Activated CD4-positive, alpha-beta memory T cell treated with anti-CD3 and anti-CD28 coated beads for 36 hours (primary cell): ENCODE data around the gene PRAC1. TPM values are rescaled to one million over a fixed set of nuclear protein-coding genes. Genes with fewer than 3 reads are reported as not detected.

Experiments used
- CTCF ChIA-PET: fragments of 350-600 bp; sonication (Branson Sonifier 250); formaldehyde crosslinking; loops from one replicate; lab custom pipeline; 2021; ENCODE audit warnings: antibody characterized with exemption, inconsistent platforms; lab: Charles Lee
- POLR2A ChIA-PET: fragments of 350-600 bp; sonication (Branson Sonifier 250); formaldehyde crosslinking; loops from one replicate; lab custom pipeline; 2021; ENCODE audit warnings: antibody characterized with exemption; lab: Charles Lee
- DNase-seq: peaks from one replicate; pipeline ENCODE4 v3.0.0-alpha.2; 2020
- H3K27ac Mint-ChIP-seq: one replicate; pipeline ENCODE4 v1.8.0; 2021; ENCODE audit warnings: mixed read lengths
- H3K27me3 Mint-ChIP-seq: one replicate; pipeline ENCODE4 v1.8.0; 2021; ENCODE audit warnings: mixed read lengths
- H3K36me3 Mint-ChIP-seq: one replicate; pipeline ENCODE4 v1.8.0; 2021; ENCODE audit warnings: mixed read lengths
- H3K4me1 Mint-ChIP-seq: one replicate; pipeline ENCODE4 v1.8.0; 2021; ENCODE audit warnings: low read depth, mixed read lengths
- H3K4me3 Mint-ChIP-seq: one replicate; pipeline ENCODE4 v1.8.0; 2021; ENCODE audit warnings: mild to moderate bottlenecking, mixed read lengths
- H3K9me3 Mint-ChIP-seq: one replicate; pipeline ENCODE4 v1.8.0; 2021; ENCODE audit warnings: mixed read lengths
- intact Hi-C: fragments of 100-400 bp; cut with micrococcal nuclease; formaldehyde crosslinking; loops from one replicate; pipeline ENCODE4 v1.15.1; 2023
- total RNA-seq, 2 experiments: library from RNA; stranded (reverse); gene quantifications; one replicate each; pipeline ENCODE4 v1.2.3, GENCODE V29; 2021

PRAC1 gene
- total RNA-seq, 2 experiments from 2014 or later: not detected

- Mint-ChIP-seq H3K27ac (no peak overlapping the region), H3K4me3 (no peak overlapping the region), H3K27me3 (peaks cover 75% of the 10 kb centered on the region), H3K4me1 (peaks cover 2% of the 10 kb centered on the region), H3K36me3 (no peaks in the 10 kb centered on the region), H3K9me3 (no peaks in the 10 kb centered on the region)
- no peak for DNase-seq
- intact Hi-C loops: no loop called here
- ChIA-PET POLR2A (interaction anchor here (1.1 kb wide), 1 partner anchor 27 kb away, joined by 3 read pairs; no protein-coding TSS in a partner anchor), CTCF (interaction anchor here (0.8 to 3.6 kb wide), 4 partner anchors 21 to 133 kb away, joined by 3 to 34 read pairs (median 6); partner anchors contain the start of genes PRAC1 and PRAC2)
These were observed 23.3 kb upstream of the PRAC1 start for GRCh38 chr17:48745381-48746275.

- DNase-seq: no peak
- POLR2A ChIA-PET: no interaction called here
- peaks cover 5% of the 10 kb centered on the region for H3K4me1 Mint-ChIP-seq
- H3K27ac Mint-ChIP-seq: no peak overlapping the region
- intact Hi-C loops: no loop called here
- no peaks in the 10 kb centered on the region for H3K36me3 Mint-ChIP-seq
- CTCF ChIA-PET: interaction anchor here (1.1 to 1.3 kb wide), 2 partner anchors 62 to 138 kb away, joined by 3 read pairs; no protein-coding TSS in a partner anchor
- no peaks in the 10 kb centered on the region for H3K9me3 Mint-ChIP-seq
- H3K27me3 Mint-ChIP-seq: peaks cover 81% of the 10 kb centered on the region
- no peak overlapping the region for H3K4me3 Mint-ChIP-seq
These were observed 18.2 kb upstream of the PRAC1 start for GRCh38 chr17:48740537-48740936.

- no peak for DNase-seq
- H3K9me3 Mint-ChIP-seq: no peaks in the 10 kb centered on the region
- no peaks in the 10 kb centered on the region for H3K36me3 Mint-ChIP-seq
- ChIA-PET POLR2A (no interaction called here), CTCF (interaction anchor here (0.6 to 2.5 kb wide), 7 partner anchors 13 to 1257 kb away, joined by 3 to 8 read pairs (median 6); no protein-coding TSS in a partner anchor)
- peaks cover 8% of the 10 kb centered on the region for H3K4me1 Mint-ChIP-seq
- peak overlapping the region; percentile 29 for H3K4me3 Mint-ChIP-seq
- intact Hi-C loops: no loop called here
- no peak overlapping the region for H3K27ac Mint-ChIP-seq
- H3K27me3 Mint-ChIP-seq: peaks cover 89% of the 10 kb centered on the region
These were observed 16.6 kb upstream of the PRAC1 start for GRCh38 chr17:48738803-48739526.

- Mint-ChIP-seq H3K36me3 (no peaks in the 10 kb centered on the region), H3K4me3 (no peak overlapping the region), H3K27ac (no peak overlapping the region), H3K4me1 (peaks cover 14% of the 10 kb centered on the region), H3K27me3 (peaks cover 89% of the 10 kb centered on the region), H3K9me3 (no peaks in the 10 kb centered on the region)
- no peak for DNase-seq
- POLR2A ChIA-PET: no interaction called here
- CTCF ChIA-PET: interaction anchor here (0.6 to 2.5 kb wide), 9 partner anchors 13 to 1258 kb away, joined by 3 to 10 read pairs (median 7); no protein-coding TSS in a partner anchor
- intact Hi-C loops: no loop called here
These were observed 16.1 kb upstream of the PRAC1 start for GRCh38 chr17:48738424-48738802.

GRCh38 chr17:48737330-48738043 is 15.2 kb upstream of the PRAC1 start:
- Mint-ChIP-seq H3K27me3 (peaks cover 86% of the 10 kb centered on the region), H3K36me3 (no peaks in the 10 kb centered on the region), H3K4me3 (no peak overlapping the region), H3K4me1 (peaks cover 20% of the 10 kb centered on the region), H3K9me3 (no peaks in the 10 kb centered on the region), H3K27ac (no peak overlapping the region)
- intact Hi-C loops: no loop called here
- DNase-seq: no peak
- POLR2A ChIA-PET: no interaction called here
- CTCF ChIA-PET: interaction anchor here (1.2 to 2.5 kb wide), 7 partner anchors 12 to 119 kb away, joined by 3 to 10 read pairs (median 7); no protein-coding TSS in a partner anchor

GRCh38 chr17:48735062-48735351 is 12.7 kb upstream of the PRAC1 start:
- ChIA-PET POLR2A (no interaction called here), CTCF (interaction anchor here (0.7 to 3.2 kb wide), 2 partner anchors 11 to 57 kb away, joined by 4 to 24 read pairs; no protein-coding TSS in a partner anchor)

GRCh38 chr17:48734333-48735061 is 12.2 kb upstream of the PRAC1 start:
- Mint-ChIP-seq H3K4me3 (no peak overlapping the region), H3K36me3 (no peaks in the 10 kb centered on the region), H3K27ac (no peak overlapping the region), H3K4me1 (peaks cover 20% of the 10 kb centered on the region), H3K27me3 (peaks cover 88% of the 10 kb centered on the region), H3K9me3 (no peaks in the 10 kb centered on the region)
- POLR2A ChIA-PET: no interaction called here
- intact Hi-C loops: no loop called here
- DNase-seq: no peak
- CTCF ChIA-PET: interaction anchor here (0.7 to 3.2 kb wide), 2 partner anchors 10 to 56 kb away, joined by 3 to 24 read pairs; no protein-coding TSS in a partner anchor

More at GRCh38 chr17:48735062-48735351, 12.7 kb upstream of the PRAC1 start:
- DNase-seq: no peak
- Mint-ChIP-seq H3K4me3 (no peak overlapping the region), H3K36me3 (no peaks in the 10 kb centered on the region), H3K4me1 (peaks cover 20% of the 10 kb centered on the region), H3K27ac (no peak overlapping the region), H3K9me3 (no peaks in the 10 kb centered on the region), H3K27me3 (peaks cover 88% of the 10 kb centered on the region)
- intact Hi-C loops: no loop called here

- Mint-ChIP-seq H3K27me3 (peaks cover 88% of the 10 kb centered on the region), H3K27ac (no peak overlapping the region), H3K4me1 (peaks cover 16% of the 10 kb centered on the region), H3K4me3 (no peak overlapping the region), H3K9me3 (no peaks in the 10 kb centered on the region), H3K36me3 (no peaks in the 10 kb centered on the region)
- ChIA-PET CTCF (interaction anchor here (0.7 to 3.2 kb wide), 2 partner anchors 10 to 55 kb away, joined by 3 to 24 read pairs; no protein-coding TSS in a partner anchor), POLR2A (no interaction called here)
- DNase-seq: no peak
- intact Hi-C loops: no loop called here
These were observed 11.5 kb upstream of the PRAC1 start for GRCh38 chr17:48733632-48734328.

GRCh38 chr17:48732688-48733629 is 10.6 kb upstream of the PRAC1 start:
- DNase-seq: no peak
- Mint-ChIP-seq H3K4me3 (no peak overlapping the region), H3K27ac (no peak overlapping the region), H3K9me3 (no peaks in the 10 kb centered on the region), H3K27me3 (peaks cover 86% of the 10 kb centered on the region), H3K4me1 (peaks cover 23% of the 10 kb centered on the region), H3K36me3 (no peaks in the 10 kb centered on the region)
- intact Hi-C loops: no loop called here
- ChIA-PET POLR2A (no interaction called here), CTCF (interaction anchor here (0.8 to 1.2 kb wide), 2 partner anchors 9 to 152 kb away, joined by 3 to 4 read pairs; no protein-coding TSS in a partner anchor)

GRCh38 chr17:48731355-48731754 is 9.0 kb upstream of the PRAC1 start:
- Mint-ChIP-seq H3K36me3 (no peaks in the 10 kb centered on the region), H3K27me3 (peaks cover 89% of the 10 kb centered on the region), H3K9me3 (no peaks in the 10 kb centered on the region), H3K27ac (no peak overlapping the region), H3K4me3 (no peak overlapping the region), H3K4me1 (peaks cover 28% of the 10 kb centered on the region)
- no peak for DNase-seq
- CTCF ChIA-PET: no interaction called here
- POLR2A ChIA-PET: interaction anchor here (0.8 kb wide), 1 partner anchor 38 kb away, joined by 3 read pairs; no protein-coding TSS in a partner anchor
- intact Hi-C loops: no loop called here
